DND-41 (cell line): Measurements from ENCODE around the gene IGFBP7.

Experiments
- EZH2 ChIP-seq: IDR thresholded peaks from 3 replicates; pipeline ENCODE4 v1.6.1; 2012; ENCODE audit warnings: borderline replicate concordance, low read depth, mild to moderate bottlenecking, moderate library complexity, low read length, inconsistent platforms; ENCODE audit not compliant: severe bottlenecking
- TF ChIP-seq, protein P1 (sequence below): IDR thresholded peaks from 2 replicates; pipeline ENCODE4 v1.5.1; 2012; ENCODE audit warnings: borderline replicate concordance, low read length, moderate library complexity, mild to moderate bottlenecking; ENCODE audit not compliant: poor library complexity, severe bottlenecking; ENCODE audit errors: extremely low read depth

DNA sequence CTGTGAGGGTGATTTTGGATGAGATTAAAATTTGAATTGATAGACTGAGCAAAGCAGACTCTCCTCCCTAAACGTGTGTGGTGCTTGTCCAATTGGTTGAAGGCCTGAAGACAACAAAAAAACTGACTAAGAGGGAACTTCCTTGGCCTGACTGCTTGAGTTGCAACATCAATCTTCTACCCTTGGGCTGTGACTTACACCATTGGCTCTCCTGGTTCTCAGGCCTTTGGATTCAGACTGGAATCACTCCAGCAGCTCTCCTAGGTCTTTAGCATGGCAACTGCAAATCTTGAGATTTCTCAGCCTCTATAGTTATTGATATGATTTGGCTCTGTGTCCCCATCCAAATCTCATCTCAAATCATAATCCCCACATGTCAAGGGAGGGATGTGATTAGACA, 49.7 kb upstream of the IGFBP7 start:
- no peak for TF ChIP-seq EZH2
- TF ChIP-seq, protein P1, sequence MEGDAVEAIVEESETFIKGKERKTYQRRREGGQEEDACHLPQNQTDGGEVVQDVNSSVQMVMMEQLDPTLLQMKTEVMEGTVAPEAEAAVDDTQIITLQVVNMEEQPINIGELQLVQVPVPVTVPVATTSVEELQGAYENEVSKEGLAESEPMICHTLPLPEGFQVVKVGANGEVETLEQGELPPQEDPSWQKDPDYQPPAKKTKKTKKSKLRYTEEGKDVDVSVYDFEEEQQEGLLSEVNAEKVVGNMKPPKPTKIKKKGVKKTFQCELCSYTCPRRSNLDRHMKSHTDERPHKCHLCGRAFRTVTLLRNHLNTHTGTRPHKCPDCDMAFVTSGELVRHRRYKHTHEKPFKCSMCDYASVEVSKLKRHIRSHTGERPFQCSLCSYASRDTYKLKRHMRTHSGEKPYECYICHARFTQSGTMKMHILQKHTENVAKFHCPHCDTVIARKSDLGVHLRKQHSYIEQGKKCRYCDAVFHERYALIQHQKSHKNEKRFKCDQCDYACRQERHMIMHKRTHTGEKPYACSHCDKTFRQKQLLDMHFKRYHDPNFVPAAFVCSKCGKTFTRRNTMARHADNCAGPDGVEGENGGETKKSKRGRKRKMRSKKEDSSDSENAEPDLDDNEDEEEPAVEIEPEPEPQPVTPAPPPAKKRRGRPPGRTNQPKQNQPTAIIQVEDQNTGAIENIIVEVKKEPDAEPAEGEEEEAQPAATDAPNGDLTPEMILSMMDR: no peak
